Upper lobe of right lung (tissue), 1 donor: ENCODE measurements around the gene ATG10. TPM values are rescaled to one million over a fixed set of nuclear protein-coding genes. Genes with fewer than 3 reads are reported as not detected.
"Not testable (repeated sequence)": the region's sequence is repeated elsewhere in the genome, so short reads cannot be mapped to it uniquely, and the experiment has no call there.

Source experiments
- ATAC-seq: fragments of 200-7000 bp; cut with Tn5 transposase; one replicate; pipeline ENCODE4 v1.9.1; 2020; ENCODE audit warnings: mild to moderate bottlenecking, moderate library complexity
- DNase-seq: peaks from one replicate; pipeline ENCODE4 v3.0.0-alpha.2; 2020
- H3K27ac ChIP-seq: fragments of 200-600 bp; one replicate; pipeline ENCODE4 v1.8.0; 2022
- H3K27me3 ChIP-seq: fragments of 200-600 bp; one replicate; pipeline ENCODE4 v1.8.0; 2022; ENCODE audit warnings: mild to moderate bottlenecking
- H3K36me3 ChIP-seq: fragments of 200-600 bp; one replicate; pipeline ENCODE4 v1.8.0; 2022
- H3K4me1 ChIP-seq: fragments of 200-600 bp; one replicate; pipeline ENCODE4 v1.8.0; 2022
- H3K4me3 ChIP-seq: fragments of 200-600 bp; one replicate; pipeline ENCODE4 v1.8.0; 2022; ENCODE audit warnings: mild to moderate bottlenecking
- H3K9me3 ChIP-seq: fragments of 200-600 bp; one replicate; pipeline ENCODE4 v1.8.0; 2022
- intact Hi-C: fragments of 100-400 bp; cut with DNase I; formaldehyde crosslinking; loops from one replicate; pipeline ENCODE4 v1.11.0; 2022
- total RNA-seq: library from RNA; stranded (reverse); fragmentation: NEBNext Ultra II Directional; extraction: Animal tissue kit (Norgen Biotek cat#: 25700); gene quantifications from one replicate; pipeline ENCODE4 v1.2.1, GENCODE V29; 2021
- TF ChIP-seq, protein P1 (sequence below): fragments of 200-600 bp; IDR thresholded peaks from one replicate; pipeline ENCODE4 v1.8.0; 2022; ENCODE audit warnings: antibody characterized with exemption
- donor health status: DM: no; HTN: yes; CAD: no; lungs with severe emphysema.

The ATG10 gene
- total RNA-seq, 1 donor from 2014 or later, result 3.7 TPM

DNA sequence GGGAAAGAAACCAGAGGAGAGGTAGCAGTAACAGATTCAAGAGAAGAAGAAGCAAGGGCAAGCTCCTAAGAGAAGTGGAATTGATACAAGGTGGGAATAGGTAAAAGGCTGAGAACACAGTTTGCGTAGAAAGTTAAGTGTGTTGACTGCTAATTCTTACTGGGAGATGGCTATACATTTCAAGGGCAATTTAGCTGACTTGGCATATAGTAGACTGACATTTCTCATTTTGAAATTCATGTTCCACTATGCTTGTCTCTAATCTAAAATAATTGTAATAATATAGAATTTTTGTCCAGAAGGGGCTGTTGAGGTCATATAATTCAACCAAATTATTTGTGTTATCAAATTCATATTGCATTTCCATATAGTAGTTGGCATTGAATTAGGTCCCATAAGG, 144.0 kb downstream of the ATG10 start:
- Histone ChIP-seq H3K4me1 (no peaks in the 10 kb centered on the region), H3K9me3 (no peaks in the 10 kb centered on the region), H3K4me3 (no peak overlapping the region), H3K36me3 (no peaks in the 10 kb centered on the region), H3K27ac (no peak overlapping the region), H3K27me3 (no peaks in the 10 kb centered on the region)
- no peak for DNase-seq
- ATAC-seq, result no peak
- TF ChIP-seq, protein P1, sequence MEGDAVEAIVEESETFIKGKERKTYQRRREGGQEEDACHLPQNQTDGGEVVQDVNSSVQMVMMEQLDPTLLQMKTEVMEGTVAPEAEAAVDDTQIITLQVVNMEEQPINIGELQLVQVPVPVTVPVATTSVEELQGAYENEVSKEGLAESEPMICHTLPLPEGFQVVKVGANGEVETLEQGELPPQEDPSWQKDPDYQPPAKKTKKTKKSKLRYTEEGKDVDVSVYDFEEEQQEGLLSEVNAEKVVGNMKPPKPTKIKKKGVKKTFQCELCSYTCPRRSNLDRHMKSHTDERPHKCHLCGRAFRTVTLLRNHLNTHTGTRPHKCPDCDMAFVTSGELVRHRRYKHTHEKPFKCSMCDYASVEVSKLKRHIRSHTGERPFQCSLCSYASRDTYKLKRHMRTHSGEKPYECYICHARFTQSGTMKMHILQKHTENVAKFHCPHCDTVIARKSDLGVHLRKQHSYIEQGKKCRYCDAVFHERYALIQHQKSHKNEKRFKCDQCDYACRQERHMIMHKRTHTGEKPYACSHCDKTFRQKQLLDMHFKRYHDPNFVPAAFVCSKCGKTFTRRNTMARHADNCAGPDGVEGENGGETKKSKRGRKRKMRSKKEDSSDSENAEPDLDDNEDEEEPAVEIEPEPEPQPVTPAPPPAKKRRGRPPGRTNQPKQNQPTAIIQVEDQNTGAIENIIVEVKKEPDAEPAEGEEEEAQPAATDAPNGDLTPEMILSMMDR, result no peak
- intact Hi-C loops, result no loop called here

GRCh38 chr5:82119889-82120288, 148.1 kb downstream of the ATG10 start:
- H3K27me3 ChIP-seq, result no peaks in the 10 kb centered on the region
- DNase-seq (no peak), ATAC-seq (no peak)
- H3K27ac ChIP-seq, result no peak overlapping the region
- no peaks in the 10 kb centered on the region for H3K9me3 ChIP-seq
- H3K36me3 ChIP-seq, result no peaks in the 10 kb centered on the region
- H3K4me3 ChIP-seq, result no peak overlapping the region
- no peaks in the 10 kb centered on the region for H3K4me1 ChIP-seq
- intact Hi-C loops, result no loop called here
- TF ChIP-seq, protein P1, result no peak

GRCh38 chr5:82129723-82130285, 158.0 kb downstream of the ATG10 start:
- H3K9me3 ChIP-seq, result no peaks in the 10 kb centered on the region
- intact Hi-C loops, result no loop called here
- DNase-seq, result no peak
- no peak overlapping the region for H3K4me3 ChIP-seq
- H3K27me3 ChIP-seq, result no peaks in the 10 kb centered on the region
- H3K36me3 ChIP-seq, result no peaks in the 10 kb centered on the region
- ATAC-seq, result no peak
- TF ChIP-seq, protein P1, result no peak
- no peaks in the 10 kb centered on the region for H3K4me1 ChIP-seq
- no peak overlapping the region for H3K27ac ChIP-seq

DNA sequence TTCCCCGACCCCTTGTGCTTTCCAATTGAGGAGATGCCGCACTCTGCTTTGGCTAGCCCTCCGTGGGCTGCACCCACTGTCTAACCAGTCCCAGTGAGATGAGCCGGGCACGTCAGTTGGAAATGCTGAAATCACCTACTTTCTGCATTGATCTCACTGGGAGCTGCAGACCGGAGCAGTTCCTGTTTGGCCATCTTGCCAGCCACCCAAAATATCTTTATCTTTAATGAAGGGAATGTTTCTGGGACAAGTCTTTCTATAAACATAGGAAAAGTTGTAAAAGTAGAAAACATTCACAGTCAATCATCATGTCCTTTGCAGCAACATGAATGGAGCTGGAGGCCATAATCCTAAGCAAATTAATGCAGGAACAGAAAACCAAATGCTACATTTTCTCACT, 158.8 kb downstream of the ATG10 start:
- Histone ChIP-seq H3K27me3 (no peaks in the 10 kb centered on the region), H3K4me1 (no peaks in the 10 kb centered on the region), H3K4me3 (no peak overlapping the region), H3K9me3 (no peaks in the 10 kb centered on the region), H3K36me3 (no peaks in the 10 kb centered on the region), H3K27ac (no peak overlapping the region)
- TF ChIP-seq, protein P1, result no peak
- intact Hi-C loops, result no loop called here
- no peak for DNase-seq
- ATAC-seq, result no peak

DNA sequence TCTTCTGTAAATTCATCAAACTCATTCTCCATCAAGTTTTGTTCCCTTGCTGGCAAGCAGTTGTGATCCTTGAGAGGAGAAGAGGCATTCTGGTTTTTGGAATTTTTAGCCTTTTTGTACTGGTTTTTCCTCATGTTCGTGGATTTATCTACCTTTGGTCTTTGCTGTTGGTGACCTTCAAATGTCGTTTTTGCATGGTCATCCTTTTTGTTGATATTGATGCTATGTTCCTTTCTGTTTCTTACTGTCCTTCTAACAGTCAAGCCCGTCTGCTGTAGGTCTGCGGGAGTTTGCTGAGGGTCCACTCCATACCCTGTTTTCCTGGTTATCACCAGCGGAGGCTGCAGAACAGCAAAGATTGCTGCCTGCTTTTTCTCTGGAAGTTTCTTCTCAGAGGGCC, 165.4 kb downstream of the ATG10 start:
- Histone ChIP-seq H3K9me3 (no peaks in the 10 kb centered on the region), H3K27me3 (no peaks in the 10 kb centered on the region), H3K4me3 (no peak overlapping the region), H3K27ac (no peak overlapping the region), H3K36me3 (no peaks in the 10 kb centered on the region), H3K4me1 (no peaks in the 10 kb centered on the region)
- DNase-seq (no peak), ATAC-seq (no peak)
- intact Hi-C loops, result no loop called here
- TF ChIP-seq, protein P1, result no peak

DNA sequence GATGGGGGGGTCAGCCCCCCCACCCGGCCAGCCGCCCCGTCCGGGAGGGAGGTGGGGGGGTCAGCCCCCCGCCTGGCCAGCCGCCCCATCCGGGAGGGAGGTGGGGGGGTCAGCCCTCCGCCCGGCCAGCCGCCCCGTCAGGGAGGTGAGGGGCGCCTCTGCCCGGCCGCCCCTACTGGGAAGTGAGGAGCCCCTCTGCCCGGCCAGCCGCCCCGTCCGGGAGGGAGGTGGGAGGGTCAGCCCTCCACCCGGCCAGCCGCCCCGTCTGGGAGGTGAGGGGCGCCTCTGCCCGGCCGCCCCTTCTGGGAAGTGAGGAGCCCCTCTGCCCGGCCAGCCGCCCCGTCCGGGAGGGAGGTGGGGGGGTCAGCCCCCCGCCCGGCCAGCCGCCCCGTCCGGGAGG, 168.0 kb downstream of the ATG10 start:
- H3K36me3 ChIP-seq, H3K4me1 ChIP-seq, ATAC-seq, H3K9me3 ChIP-seq, DNase-seq, intact Hi-C loops, H3K27ac ChIP-seq, H3K27me3 ChIP-seq, H3K4me3 ChIP-seq: not testable (repeated sequence)
